Measurements from ENCODE around the gene MAML2. TPM values are rescaled to one million over a fixed set of nuclear protein-coding genes. Genes with fewer than 3 reads are reported as not detected.
A peak's percentile ranks its signal among the peaks of the same experiment; 100 is the strongest.

MAML2 gene
- total RNA-seq, 1 experiment from 2014 or later: 2.7 TPM

DNA sequence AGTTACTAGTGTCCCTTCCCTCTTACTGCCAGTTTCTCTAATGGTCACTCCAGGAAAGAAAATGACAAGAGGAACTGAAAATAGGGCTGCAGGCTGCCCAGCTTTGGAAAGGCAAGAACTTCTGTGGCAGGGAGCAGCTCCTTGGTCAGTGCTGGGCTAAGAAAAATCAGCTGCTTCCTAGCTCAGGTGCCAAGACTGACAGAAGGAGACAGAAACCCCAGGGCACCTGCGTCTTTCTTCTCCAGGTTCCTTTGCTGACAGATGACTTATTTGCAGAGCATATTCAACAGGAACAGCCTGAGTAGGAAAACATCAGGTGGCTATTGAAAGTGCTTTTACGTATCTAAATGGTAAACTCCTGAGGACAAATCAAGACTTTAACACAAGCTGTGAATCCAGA, 25.4 kb downstream of the MAML2 start:
- Histone ChIP-seq H2BK15ac (ENCODE audit: low read depth, low read length) (no peak overlapping the region), H4K20me1 (ENCODE audit: control insufficient read depth, insufficient read depth, insufficient read length) (no peaks in the 10 kb centered on the region), H3K79me2 (ENCODE audit: insufficient read depth, low read length) (peaks cover 2% of the 10 kb centered on the region; the same call in 1 of the 2 replicates), H3K18ac (ENCODE audit: insufficient read length, low read depth, low read length) (no peak overlapping the region), H2BK20ac (ENCODE audit: low read depth, low read length, poor library complexity, severe bottlenecking) (no peak overlapping the region), H3T11ph (ENCODE audit: low read length) (no peak overlapping the region), H3K27ac (ENCODE audit: insufficient read length, low read depth, low read length) (peak overlapping the region; percentile 17), H2BK5ac (ENCODE audit: insufficient read length, low read length) (no peak overlapping the region), H2BK120ac (ENCODE audit: low read depth, low read length, poor library complexity, severe bottlenecking) (no peak overlapping the region), H3K9ac (ENCODE audit: extremely low read depth, insufficient read length, low read length) (no peak overlapping the region), H3K23ac (ENCODE audit: insufficient read length, low read depth, low read length) (no peak overlapping the region), H4K8ac (replicated peaks; ENCODE audit: insufficient read length, low read depth, low read length) (no peak overlapping the region), H3K14ac (ENCODE audit: insufficient read depth, low read length) (no peak overlapping the region), H4K5ac (ENCODE audit: insufficient read length, low read depth, low read length) (no peak overlapping the region), H3K23me2 (ENCODE audit: insufficient read length, low read depth, low read length, poor library complexity, severe bottlenecking) (no peaks in the 10 kb centered on the region), H2AK5ac (ENCODE audit: insufficient read length, low read length) (no peak overlapping the region), H4K91ac (ENCODE audit: insufficient read length, low read depth, low read length) (no peak overlapping the region), H2AFZ (ENCODE audit: low read length) (no peak overlapping the region), H3K4ac (ENCODE audit: low read depth, low read length) (no peak overlapping the region), H3K56ac (ENCODE audit: insufficient read length, low read depth, low read length) (no peak overlapping the region), H3K79me1 (ENCODE audit: insufficient read depth, low read depth, low read length, poor library complexity, severe bottlenecking) (no peaks in the 10 kb centered on the region), H3K4me1 (ENCODE audit: insufficient read depth, low read length) (peaks cover 9% of the 10 kb centered on the region; the same call in 1 of the 2 replicates), H2BK12ac (ENCODE audit: insufficient read length, low read depth, low read length) (no peak overlapping the region), H3K9me3 (ENCODE audit: control insufficient read depth, low read depth, low read length) (no peaks in the 10 kb centered on the region), H3K4me2 (ENCODE audit: insufficient read depth, insufficient read length, low read length) (no peak overlapping the region), H3K27me3 (ENCODE audit: insufficient read depth, low read length) (no peaks in the 10 kb centered on the region)
- peaks cover 36 to 50% of the 10 kb centered on the region in 2 experiments for H3K4me1 Mint-ChIP-seq
- TF ChIP-seq, protein P1, sequence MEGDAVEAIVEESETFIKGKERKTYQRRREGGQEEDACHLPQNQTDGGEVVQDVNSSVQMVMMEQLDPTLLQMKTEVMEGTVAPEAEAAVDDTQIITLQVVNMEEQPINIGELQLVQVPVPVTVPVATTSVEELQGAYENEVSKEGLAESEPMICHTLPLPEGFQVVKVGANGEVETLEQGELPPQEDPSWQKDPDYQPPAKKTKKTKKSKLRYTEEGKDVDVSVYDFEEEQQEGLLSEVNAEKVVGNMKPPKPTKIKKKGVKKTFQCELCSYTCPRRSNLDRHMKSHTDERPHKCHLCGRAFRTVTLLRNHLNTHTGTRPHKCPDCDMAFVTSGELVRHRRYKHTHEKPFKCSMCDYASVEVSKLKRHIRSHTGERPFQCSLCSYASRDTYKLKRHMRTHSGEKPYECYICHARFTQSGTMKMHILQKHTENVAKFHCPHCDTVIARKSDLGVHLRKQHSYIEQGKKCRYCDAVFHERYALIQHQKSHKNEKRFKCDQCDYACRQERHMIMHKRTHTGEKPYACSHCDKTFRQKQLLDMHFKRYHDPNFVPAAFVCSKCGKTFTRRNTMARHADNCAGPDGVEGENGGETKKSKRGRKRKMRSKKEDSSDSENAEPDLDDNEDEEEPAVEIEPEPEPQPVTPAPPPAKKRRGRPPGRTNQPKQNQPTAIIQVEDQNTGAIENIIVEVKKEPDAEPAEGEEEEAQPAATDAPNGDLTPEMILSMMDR (conservative IDR thresholded peaks at IDR 0.05): no peak
- no peaks in the 10 kb centered on the region for H3K27me3 Mint-ChIP-seq (ENCODE audit: low read depth)
- no peak for DNase-seq
- H3K36me3 Mint-ChIP-seq (ENCODE audit: insufficient read depth in 1 of 3, low read depth in 3 of 3): no peaks in the 10 kb centered on the region; a peak in 1 of 7 replicates
- WGBS (ENCODE audit: extremely low coverage, insufficient read length, low lambda C conversion rate): no CpG with 5 or more reads among the region's 2 CpGs
- H3K27ac Mint-ChIP-seq: no peak overlapping the region
- H3K9me3 Mint-ChIP-seq: no peaks in the 10 kb centered on the region
- H3K4me3 Mint-ChIP-seq: no peak overlapping the region
